ENCODE measurements around the gene PPM1N.

GRCh38 chr19:45528149-45528743 is 30.0 kb downstream of the PPM1N start:
- TF ChIP-seq CTCF (conservative IDR thresholded peaks at IDR 0.05 in 1 of 2, IDR thresholded peaks at IDR 0.05 in 1 of 2; ENCODE audit: extremely low read depth in 1 of 2, insufficient read depth in 1 of 2, low read depth in 1 of 2, low read length in 2 of 2) = no peak
- TF ChIP-seq EZH2 (IDR thresholded peaks at IDR 0.05; ENCODE audit: borderline replicate concordance, low read length) = no peak

Data from mammary epithelial cell (primary cell).